ENCODE results near the gene ZNF785. TPM values are rescaled to one million over a fixed set of nuclear protein-coding genes. Genes with fewer than 3 reads are reported as not detected.
A peak's percentile ranks its signal among the peaks of the same experiment; 100 is the strongest.

Gene ZNF785
- total RNA-seq (39.7 and 44.6 TPM in 2 replicates), polyA plus RNA-seq (9.6 and 12.2 TPM in 2 replicates), polyA minus RNA-seq (10.9 and 11.3 TPM in 2 replicates)
- total RNA-seq (2013), result 10.8 TPM

- no peaks in the 10 kb centered on the region for H4K20me1 ChIP-seq (ENCODE audit: control insufficient read depth, insufficient read depth, low read length, poor library complexity, severe bottlenecking)
- POLR2A ChIA-PET, result interaction anchor here (0.7 to 2.3 kb wide), 8 partner anchors 14 to 155 kb away, joined by 3 to 18 read pairs (median 4); partner anchors contain the start of genes DCTPP1, ZNF688 and ZNF764
- H2AFZ ChIP-seq (ENCODE audit: insufficient read depth, low read depth, low read length, poor library complexity, severe bottlenecking), result peak within 1 kb of the TSS; percentile 99
- H3K36me3 ChIP-seq (replicated peaks in 1 of 2; ENCODE audit: control extremely low read depth in 1 of 2, control insufficient read depth in 1 of 2, extremely low read depth in 1 of 2, insufficient read depth in 2 of 2, low read length in 1 of 2), result peaks cover 0 to 19% of the 10 kb centered on the region in 2 experiments
- H3K27ac ChIP-seq (ENCODE audit: low read length in 2 of 2), result peak within 1 kb of the TSS; percentile 29 to 82
- H3K4me1 ChIP-seq (ENCODE audit: control insufficient read depth in 2 of 2, insufficient read depth in 2 of 2, low read length in 2 of 2), result peaks cover 8 to 21% of the 10 kb centered on the region in 2 donors
- CTCF ChIA-PET, result interaction anchor here (0.7 to 3.1 kb wide), 6 partner anchors 12 to 156 kb away, joined by 4 to 14 read pairs (median 7); partner anchors contain the start of genes DCTPP1, ZNF689 and ZNF764
- H3K27me3 ChIP-seq (replicated peaks in 1 of 4; ENCODE audit: control extremely low read depth in 1 of 4, control insufficient read depth in 3 of 4, insufficient read depth in 4 of 4, low read length in 3 of 4), result no peaks in the 10 kb centered on the region
- H3K9me3 Mint-ChIP-seq (ENCODE audit: insufficient read depth), result no peaks in the 10 kb centered on the region
- peak within 1 kb of the TSS; percentile 85 for H3K4me3 Mint-ChIP-seq
- TF ChIP-seq CTCF (IDR thresholded peaks at IDR 0.05) (no peak), EZH2 (IDR thresholded peaks at IDR 0.05; ENCODE audit: borderline replicate concordance, insufficient read depth, low read depth, low read length, poor library complexity, severe bottlenecking) (no peak)
- H3K27ac Mint-ChIP-seq, result peak within 1 kb of the TSS; percentile 71
- H3K4me1 Mint-ChIP-seq, result peaks cover 22% of the 10 kb centered on the region
- intact Hi-C loops (cut with micrococcal nuclease), result loop anchor here (1.0 to 2.0 kb wide), 7 partner anchors 13 to 155 kb away; partner anchors contain the start of genes DCTPP1, ZNF689, ZNF764 and ZNF768
- peak; percentile 99 for ATAC-seq (ENCODE audit: low read depth)
- peaks cover 14% of the 10 kb centered on the region for H3K79me2 ChIP-seq (ENCODE audit: control insufficient read depth, insufficient read depth, low read length)
- H3K9me3 ChIP-seq (ENCODE audit: control extremely low read depth in 1 of 3, control insufficient read depth in 2 of 3, insufficient read depth in 1 of 3, low read length in 2 of 3), result no peaks in the 10 kb centered on the region
- peak; percentile 95 for DNase-seq
- no peaks in the 10 kb centered on the region for H3K27me3 Mint-ChIP-seq
- peak within 1 kb of the TSS; percentile 81 for H3K4me2 ChIP-seq (replicated peaks; ENCODE audit: low read depth, low read length, poor library complexity, severe bottlenecking)
- peak within 1 kb of the TSS; percentile 56 to 89 (median 75) for H3K4me3 ChIP-seq (ENCODE audit: control extremely low read depth in 1 of 5, extremely low read depth in 1 of 5, insufficient read depth in 1 of 5, low read depth in 2 of 5, low read length in 4 of 5)
- H3K9ac ChIP-seq (ENCODE audit: low read length), result peak within 1 kb of the TSS; percentile 69
- under 1% methylated on average over 45 of the region's 50 CpGs for WGBS (ENCODE audit: insufficient coverage)
These were observed at the start of gene ZNF785 for GRCh38 chr16:30585400-30586191. ZNF785 (minus strand) TSS chr16:30585697; CDS start chr16:30585611, 86 bp downstream.

Data from B cell (primary cell).